Testis (tissue), 5 donors: ENCODE results near the gene TMEM185B. TPM values are rescaled to one million over a fixed set of nuclear protein-coding genes. Genes with fewer than 3 reads are reported as not detected.

Source experiments
- DNase-seq: peaks from one replicate; pipeline ENCODE4 v3.0.0-alpha.2; 2019
- H3K27ac ChIP-seq, 2 donors: fragments of 200-600 bp; sonication (generic); one replicate each; pipeline ENCODE4 v1.5.1; 2019
- H3K27me3 ChIP-seq: fragments of 200-600 bp; sonication (generic); one replicate; pipeline ENCODE4 v1.5.1; 2019
- H3K36me3 ChIP-seq: fragments of 200-600 bp; sonication (generic); one replicate; pipeline ENCODE4 v1.5.1; 2017; ENCODE audit warnings: low read depth; ENCODE audit errors: missing control alignments
- H3K4me1 ChIP-seq: fragments of 200-600 bp; sonication (generic); one replicate; pipeline ENCODE4 v1.5.1; 2019
- H3K4me3 ChIP-seq, 2 donors: fragments of 200-600 bp; sonication (generic); one replicate each; pipeline ENCODE4 v1.5.1; 2017 to 2019
- H3K9me3 ChIP-seq: fragments of 200-600 bp; sonication (generic); one replicate; pipeline ENCODE4 v1.5.1; 2017
- CTCF ChIP-seq, 3 experiments: fragments of 450-650 bp in 2 of 3; fragments of 200-600 bp in 1 of 3; sonication (generic) in 1 of 3; IDR thresholded peaks; one replicate each; pipeline ENCODE4 v1.5.1; 2016 to 2019; ENCODE audit warnings: antibody characterized with exemption in 3 of 3, mild to moderate bottlenecking in 2 of 3, moderate library complexity in 1 of 3
- POLR2A ChIP-seq: fragments of 450-650 bp; IDR thresholded peaks from one replicate; pipeline ENCODE4 v1.6.1; 2017; ENCODE audit warnings: antibody characterized with exemption, mild to moderate bottlenecking, moderate library complexity
- WGBS, 2 donors: methylation state at CpG; one replicate each; pipeline ENCODE4 v1.1.5; 2018; 5-methylcytosine and 5-hydroxymethylcytosine counted together
- intact Hi-C: fragments of 100-400 bp; cut with DNase I; formaldehyde crosslinking; loops from one replicate; pipeline ENCODE4 v1.15.1; 2023; ENCODE audit warnings: low total_unique reads
- long read RNA-seq, 2 donors: transcript quantifications; one replicate each; lab custom pipeline, GENCODE V29; 2026
- polyA plus RNA-seq: library from polyadenylated mRNA; stranded (reverse); fragments of 350-450 nt; fragmentation: Illumina TruSeq; extraction: RNeasy Lipid Tissue Mini Kit (QIAGEN cat#74804); gene quantifications from one replicate; pipeline ENCODE4 v1.2.3, GENCODE V29; 2014; ENCODE audit warnings: low read depth, low replicate concordance; ENCODE audit not compliant: insufficient read depth
- total RNA-seq, 2 donors: library from RNA; depleted of rRNA; stranded (reverse); fragments of >200 nt; gene quantifications; one replicate each; pipeline ENCODE4 v1.2.3, GENCODE V29; 2016

Gene TMEM185B
- 10 to 100 TPM; 63.4 to 72.5 TPM for total RNA-seq
- 41.2 TPM for polyA plus RNA-seq
- long read RNA-seq, donor 1, transcript TMEM185B-201 (1 exons, 2,131 nt): major isoform, 51 of 57 reads
- long read RNA-seq, donor 1, partial matches to known transcripts: 6 of 57 reads
- long read RNA-seq, donor 1, other reads (novel, unspliced or antisense): 0 of 57 reads
- long read RNA-seq, donor 2, transcript TMEM185B-201 (1 exons, 2,131 nt): major isoform, 32 of 32 reads
- long read RNA-seq, donor 2, partial matches to known transcripts: 0 of 32 reads
- long read RNA-seq, donor 2, other reads (novel, unspliced or antisense): 0 of 32 reads

GRCh38 chr2:120223034-120223912 lies at the start of gene TMEM185B:
Gene TMEM185B (minus strand): TSS chr2:120223400. CDS start chr2:120222976, 424 bp downstream.
- Histone ChIP-seq H3K27me3 (no peaks in the 10 kb centered on the region), H3K4me1 (peaks cover 25% of the 10 kb centered on the region), H3K4me3 (peak within 1 kb of the TSS; percentile 73 to 78), H3K9me3 (no peaks in the 10 kb centered on the region), H3K36me3 (no peaks in the 10 kb centered on the region), H3K27ac (peak within 1 kb of the TSS; percentile 90 to 93)
- WGBS, 2 donors: 1 to 14% methylated on average over 4 to 80 of the region's 108 CpGs
- TF ChIP-seq CTCF (IDR thresholded peaks at IDR 0.05) (peak in 2 of 3 experiments; percentile 11 to 37), POLR2A (no peak)
- intact Hi-C loops: no loop called here
- peak; percentile 92 for DNase-seq

- H3K27ac ChIP-seq: no peak overlapping the region
- no peak for TF ChIP-seq CTCF (IDR thresholded peaks at IDR 0.05)
- no peak for DNase-seq
- no peaks in the 10 kb centered on the region for H3K27me3 ChIP-seq
- intact Hi-C loops: no loop called here
- WGBS, 2 donors: 94 to 100% methylated on average over 1 of the region's 1 CpG
- H3K4me1 ChIP-seq: no peaks in the 10 kb centered on the region
- H3K4me3 ChIP-seq: no peak overlapping the region
- no peaks in the 10 kb centered on the region for H3K9me3 ChIP-seq
- no peaks in the 10 kb centered on the region for H3K36me3 ChIP-seq
These were observed 48.6 kb upstream of the TMEM185B start for GRCh38 chr2:120271711-120272379.

- H3K4me3 ChIP-seq: no peak overlapping the region
- intact Hi-C loops: no loop called here
- no peaks in the 10 kb centered on the region for H3K36me3 ChIP-seq
- H3K9me3 ChIP-seq: no peaks in the 10 kb centered on the region
- TF ChIP-seq CTCF (IDR thresholded peaks at IDR 0.05): no peak
- no peak for TF ChIP-seq POLR2A
- 78 to 85% methylated on average over 1 of the region's 1 CpG for WGBS, 2 donors
- no peak overlapping the region for H3K27ac ChIP-seq
- DNase-seq: no peak
- no peaks in the 10 kb centered on the region for H3K4me1 ChIP-seq
- H3K27me3 ChIP-seq: no peaks in the 10 kb centered on the region
These were observed 46.6 kb upstream of the TMEM185B start for GRCh38 chr2:120269816-120270215.

- H3K4me1 ChIP-seq: no peaks in the 10 kb centered on the region
- DNase-seq: peak; percentile 50
- H3K9me3 ChIP-seq: no peaks in the 10 kb centered on the region
- intact Hi-C loops: no loop called here
- no peak overlapping the region for H3K27ac ChIP-seq
- TF ChIP-seq POLR2A (no peak), CTCF (IDR thresholded peaks at IDR 0.05) (no peak)
- WGBS, 2 donors: 88 to 92% methylated on average over 11 of the region's 11 CpGs
- H3K36me3 ChIP-seq: no peaks in the 10 kb centered on the region
- no peak overlapping the region for H3K4me3 ChIP-seq
- no peaks in the 10 kb centered on the region for H3K27me3 ChIP-seq
These were observed 46.0 kb upstream of the TMEM185B start for GRCh38 chr2:120269076-120269744.
